GM18498 (cell line): ENCODE measurements around the gene OAF.
"Not testable (repeated sequence)": the region's sequence is repeated elsewhere in the genome, so short reads cannot be mapped to it uniquely, and the experiment has no call there.

Source experiments
- ATAC-seq: cut with Tn5 transposase; IDR thresholded peaks from one replicate; pipeline ENCODE4 v1.9.1; 2021; ENCODE audit warnings: mild to moderate bottlenecking, moderate library complexity; ENCODE audit not compliant: unreplicated experiment

The OAF gene

DNA sequence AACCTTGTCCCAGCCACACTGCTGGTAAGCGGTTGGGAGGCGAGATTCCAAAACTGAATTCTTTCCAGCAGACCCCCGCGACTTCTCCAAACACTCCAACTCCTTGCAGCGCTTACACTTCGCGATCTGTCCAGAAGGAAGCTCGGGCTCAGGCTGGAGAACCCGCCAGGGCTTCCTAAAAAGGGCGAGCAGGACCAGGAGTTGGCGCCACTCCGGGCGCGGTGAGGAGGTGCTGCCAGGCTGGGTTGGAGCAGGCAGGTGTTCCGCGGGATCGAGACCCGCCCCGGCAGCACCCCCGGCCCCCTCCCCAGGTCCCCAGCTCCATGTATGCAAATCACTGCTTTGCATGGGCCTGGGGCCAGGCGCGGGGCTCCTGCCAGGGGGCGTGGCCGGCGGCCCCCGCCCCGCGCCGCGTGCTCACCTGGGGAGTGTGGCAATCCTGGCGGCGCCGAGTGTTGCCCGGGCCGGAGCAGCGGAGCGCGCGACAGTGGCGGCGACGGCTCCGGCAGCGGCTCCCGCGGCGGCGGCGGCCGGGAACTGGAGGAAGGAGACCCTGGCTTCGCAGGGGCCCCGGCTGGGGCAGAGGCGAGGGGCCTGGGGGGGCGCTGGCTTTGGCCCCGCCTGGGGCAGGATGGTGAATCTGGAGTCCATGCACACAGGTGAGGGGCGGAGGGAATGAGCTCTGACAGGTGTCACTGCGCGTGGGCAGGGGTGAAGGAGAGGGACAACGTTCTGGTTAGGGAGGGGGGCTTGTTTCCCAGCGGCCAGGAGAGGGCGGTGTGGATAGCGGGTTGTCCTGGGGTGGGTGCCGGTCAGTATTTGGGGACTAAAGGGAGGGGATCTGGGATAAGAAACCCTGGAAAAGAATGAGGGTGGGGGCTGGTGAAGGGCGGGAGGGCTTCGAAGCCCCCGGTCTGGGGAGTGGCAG lies 29.1 kb downstream of the OAF start, which contains the start of gene POU2F3:
TSS of gene POU2F3 (plus strand) at position 428 of the 928 bp plus-strand sequence. CDS start at position 632, 204 bp downstream.
- ATAC-seq = no peak

DNA sequence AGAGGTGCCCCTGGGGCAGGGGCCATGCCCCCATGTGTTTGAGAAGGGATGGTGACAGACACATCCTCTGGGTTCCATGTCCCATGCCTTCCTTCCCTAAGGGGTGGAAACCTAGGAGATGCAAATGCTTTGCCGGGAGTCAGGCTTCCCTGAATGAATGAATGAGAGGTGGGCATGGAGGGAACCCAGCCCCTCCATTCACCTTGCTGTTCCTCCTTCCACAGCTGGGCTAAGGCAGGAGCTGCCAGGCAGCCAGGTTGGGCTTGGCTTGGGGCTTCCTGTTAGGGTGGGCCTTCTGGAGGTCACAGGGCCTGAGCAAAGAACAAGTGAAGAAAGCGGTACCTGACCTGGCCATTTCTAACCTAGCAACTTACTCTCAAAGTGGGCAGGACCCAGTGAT lies 30.0 kb downstream of the OAF start:
- ATAC-seq = no peak

DNA sequence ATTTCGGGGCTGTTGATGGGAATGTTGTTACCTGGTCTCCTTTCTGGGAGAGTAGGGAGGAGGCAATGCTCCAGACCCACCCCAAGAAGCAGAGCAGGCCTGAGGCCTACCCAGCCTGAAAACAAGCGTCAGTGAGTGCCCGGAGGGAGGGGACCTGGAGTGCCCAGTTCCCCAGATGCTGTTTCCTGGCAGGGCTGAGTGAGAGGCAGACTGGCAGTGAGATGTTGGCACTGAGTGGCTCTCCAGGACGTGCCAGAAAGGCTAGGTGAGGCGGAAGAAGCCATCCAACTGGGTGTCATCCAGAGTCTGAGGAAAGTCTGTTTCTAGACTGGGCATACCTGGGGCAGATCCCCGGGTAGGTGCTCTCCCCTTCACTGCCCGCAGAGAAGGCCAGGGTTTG lies 30.4 kb downstream of the OAF start:
- no peak for ATAC-seq

DNA sequence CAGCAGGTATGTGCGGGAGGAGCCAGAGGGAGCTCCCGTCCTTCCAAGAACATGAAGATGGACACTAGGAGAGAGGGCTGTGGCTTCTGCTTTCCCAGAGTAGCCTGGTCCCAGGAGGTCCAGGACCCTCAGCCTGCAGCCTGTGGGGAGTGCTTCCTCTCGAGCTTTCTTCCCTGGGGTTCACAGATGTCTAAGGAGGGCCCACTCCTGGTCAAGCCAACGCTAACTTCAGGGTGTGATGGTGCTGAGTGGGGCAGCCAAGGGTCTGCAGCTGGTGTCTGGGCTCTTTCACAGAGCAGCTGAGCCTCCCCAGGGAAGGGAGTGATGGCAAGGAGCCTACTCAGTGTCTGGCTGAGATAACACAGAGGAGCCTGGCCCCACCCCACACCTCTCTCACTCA lies 32.4 kb downstream of the OAF start:
- ATAC-seq = no peak

DNA sequence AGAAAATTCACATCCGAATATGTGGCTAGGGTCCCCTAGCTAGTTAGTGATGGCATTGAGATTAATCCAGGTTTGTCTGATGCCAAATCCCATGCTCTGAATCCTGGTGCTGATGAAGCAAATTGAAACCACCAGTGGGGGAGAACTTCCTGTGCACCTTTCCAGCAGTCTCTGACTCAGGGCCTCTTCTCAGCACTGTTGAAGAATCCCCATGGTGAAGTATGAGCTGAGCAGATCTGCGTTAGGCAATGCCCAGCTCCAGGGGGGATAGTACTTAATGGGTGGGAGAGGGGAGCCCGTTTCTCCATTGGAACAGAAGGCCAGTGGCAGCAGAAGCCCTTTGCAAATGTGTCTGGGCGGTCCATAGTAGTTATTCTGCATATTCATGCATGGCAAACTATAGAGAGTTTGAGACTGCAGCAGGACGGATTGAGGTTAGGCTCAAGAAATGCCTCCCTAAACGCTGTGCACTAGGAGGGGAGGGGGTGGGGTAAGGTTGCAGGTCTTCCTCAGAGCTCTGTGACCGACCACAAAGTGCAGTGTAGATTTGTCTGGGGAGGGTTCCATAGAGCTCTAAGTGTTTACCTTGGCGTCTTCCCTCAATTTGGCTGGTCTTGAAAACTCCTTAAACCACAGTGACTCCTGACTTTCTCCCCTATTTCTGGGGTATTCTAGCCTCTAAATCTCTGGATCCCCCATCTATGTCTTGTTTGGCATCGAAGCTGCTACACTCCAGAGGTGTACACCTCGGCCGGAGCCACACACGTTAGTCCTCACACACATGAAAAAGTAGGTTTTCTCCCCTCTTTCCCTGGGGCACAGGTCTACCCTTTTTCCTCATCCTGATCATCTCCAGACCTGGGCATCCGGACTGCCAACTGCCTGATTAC lies 33.9 kb downstream of the OAF start:
- ATAC-seq = no peak

DNA sequence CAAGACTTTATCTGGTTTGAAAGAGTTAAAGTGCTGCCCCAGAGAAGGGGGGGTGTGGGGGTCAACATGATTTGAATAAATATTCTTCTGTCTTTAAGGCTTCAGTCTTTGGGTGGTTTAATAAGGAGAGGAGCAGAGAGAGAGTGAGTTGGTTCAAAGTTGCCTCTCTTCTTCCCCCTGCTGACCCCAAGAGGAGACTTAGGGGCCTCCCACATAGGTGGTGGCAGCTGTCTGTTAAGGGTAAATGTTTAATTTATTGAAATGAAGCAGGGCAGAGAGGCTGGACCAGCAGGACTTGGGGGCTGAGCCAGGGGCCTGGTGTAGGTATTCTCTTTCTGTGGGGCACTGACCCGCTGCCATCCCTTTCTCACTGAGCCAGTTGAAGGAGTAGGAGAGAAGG lies 34.6 kb downstream of the OAF start:
- ATAC-seq = no peak

DNA sequence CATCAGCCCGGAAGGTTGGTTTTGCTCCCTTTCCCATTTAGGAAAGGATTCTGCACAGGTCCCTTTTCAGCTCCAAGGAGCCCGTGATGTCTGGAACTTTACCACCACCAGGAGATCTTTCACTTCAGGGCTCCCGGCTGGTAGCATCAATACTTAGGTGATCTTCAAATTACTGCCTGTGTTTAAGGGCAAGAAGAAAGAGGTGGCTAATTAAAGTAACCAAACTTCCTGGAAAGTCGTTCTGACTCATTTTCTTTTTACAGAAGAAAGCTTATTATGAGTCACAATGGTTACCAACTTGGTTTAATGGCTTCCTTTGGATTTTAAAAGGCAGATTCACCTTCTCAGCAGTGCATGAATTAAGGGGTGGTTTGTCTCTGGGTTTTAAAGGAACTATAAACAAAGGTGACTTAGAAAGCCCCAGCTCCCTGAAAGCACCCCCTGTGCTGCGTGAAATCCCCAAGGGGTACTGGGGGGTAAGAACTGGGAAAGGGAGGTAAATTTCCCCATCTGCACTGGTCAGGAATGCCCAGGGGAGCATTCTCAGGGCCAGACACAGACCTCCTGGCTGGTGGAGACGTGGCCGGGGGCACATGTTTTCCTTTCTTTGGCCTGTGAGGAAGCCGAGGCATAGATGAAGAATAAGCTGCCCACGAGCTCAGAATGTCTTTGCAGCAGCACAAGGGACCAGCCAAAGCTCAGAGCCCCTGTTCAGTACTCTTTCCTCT lies 37.9 kb downstream of the OAF start:
- ATAC-seq = peak; percentile 72

DNA sequence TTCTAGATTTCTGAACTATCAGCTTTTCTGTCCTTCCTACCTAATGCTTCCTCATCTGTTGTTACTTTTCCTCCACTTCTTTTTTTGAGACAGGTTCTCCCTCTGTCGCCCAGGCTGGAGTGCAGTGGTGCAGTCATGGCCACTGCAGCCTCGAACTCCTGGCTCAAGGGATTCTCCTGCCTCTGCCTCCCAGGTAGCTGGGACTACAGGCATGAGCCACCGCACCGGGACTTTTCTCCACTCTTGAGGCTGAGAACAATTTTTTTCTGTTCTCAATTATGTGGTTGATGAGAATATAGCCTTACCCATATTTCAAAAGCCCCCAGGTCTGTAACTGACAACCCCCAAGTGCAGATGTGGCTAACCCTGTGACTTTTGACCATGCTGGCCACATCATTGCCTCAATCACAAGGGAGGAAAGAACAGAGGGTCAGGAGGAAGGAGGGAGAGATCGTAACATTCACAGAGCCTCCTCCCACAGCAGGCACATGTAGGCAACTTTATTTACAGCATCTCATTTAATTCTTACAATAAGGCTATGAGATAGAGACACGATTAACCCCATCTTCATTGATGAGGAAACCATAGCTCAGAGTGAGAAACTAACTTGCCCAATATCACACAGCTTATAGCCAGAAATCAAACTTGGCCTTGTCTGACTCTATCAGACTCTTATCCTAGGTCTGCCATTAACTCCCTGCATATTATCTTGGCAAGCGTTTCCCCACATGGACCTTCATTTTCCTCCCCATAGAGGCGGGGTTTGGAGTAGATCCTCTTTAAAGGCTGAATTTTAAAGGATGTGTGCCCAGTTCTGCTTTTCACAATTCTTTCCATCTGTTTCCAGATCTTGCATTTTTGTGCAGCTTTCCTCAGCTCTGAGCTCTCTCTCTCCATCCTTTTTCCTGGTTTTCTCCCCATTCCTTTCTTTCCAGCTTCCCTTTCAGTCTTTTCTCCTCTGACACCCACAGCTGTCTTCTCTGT lies 38.7 kb downstream of the OAF start:
- no peak for ATAC-seq

DNA sequence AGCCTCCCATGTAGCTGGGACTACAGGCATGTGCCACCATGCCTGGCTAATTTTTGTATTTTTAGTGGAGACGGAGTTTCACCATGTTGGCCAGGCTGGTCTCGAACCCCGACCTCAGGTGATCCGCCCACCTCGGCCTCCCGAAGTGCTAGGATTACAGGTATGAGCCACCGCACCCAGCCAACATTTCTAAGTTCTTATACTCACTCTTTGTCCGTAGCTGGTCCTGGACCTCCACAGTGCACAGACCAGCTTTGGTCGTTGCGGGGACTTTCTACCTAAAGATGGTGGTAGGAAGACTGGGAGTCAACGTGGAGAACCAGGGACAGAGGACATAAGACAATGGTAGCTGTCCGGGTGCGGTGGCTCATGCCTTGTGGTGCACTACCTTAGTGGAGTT lies 42.5 kb downstream of the OAF start:
- not testable (repeated sequence) for ATAC-seq

DNA sequence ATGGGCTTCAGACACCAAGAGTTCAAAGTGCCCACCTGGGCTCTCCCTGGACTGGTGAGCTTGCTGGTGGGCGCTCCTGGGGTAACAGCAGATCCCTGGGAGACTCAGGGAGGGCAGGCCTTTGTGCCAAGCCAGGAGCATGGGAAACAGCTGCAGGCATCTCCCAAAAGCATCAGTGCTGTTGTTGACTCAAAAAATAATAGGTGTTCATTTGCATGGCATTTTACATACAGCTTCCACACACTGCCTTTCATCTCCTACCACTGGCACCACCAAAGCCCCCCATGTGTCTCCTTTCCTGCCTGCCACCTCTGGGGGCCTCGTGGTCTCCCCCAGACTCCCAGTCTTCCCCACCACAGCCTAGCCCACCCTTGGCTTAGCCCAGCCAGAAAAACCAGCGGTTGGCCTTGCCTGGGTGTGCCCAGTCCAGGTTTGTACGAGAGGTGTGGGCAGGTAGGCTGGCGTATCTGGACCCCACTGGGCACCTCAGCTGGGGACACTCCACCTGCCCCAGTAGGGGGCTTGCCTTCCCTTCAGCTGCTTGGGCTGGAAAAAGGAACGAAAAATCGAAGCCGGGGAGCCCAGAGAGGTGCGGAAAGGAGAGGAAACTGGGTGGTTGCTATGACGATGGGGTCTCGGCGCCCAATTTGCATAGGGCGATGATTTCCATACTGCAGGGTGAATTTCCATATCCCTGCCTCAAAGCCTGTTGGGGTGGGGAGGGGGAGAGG lies 44.1 kb downstream of the OAF start:
- ATAC-seq = peak; percentile 65

DNA sequence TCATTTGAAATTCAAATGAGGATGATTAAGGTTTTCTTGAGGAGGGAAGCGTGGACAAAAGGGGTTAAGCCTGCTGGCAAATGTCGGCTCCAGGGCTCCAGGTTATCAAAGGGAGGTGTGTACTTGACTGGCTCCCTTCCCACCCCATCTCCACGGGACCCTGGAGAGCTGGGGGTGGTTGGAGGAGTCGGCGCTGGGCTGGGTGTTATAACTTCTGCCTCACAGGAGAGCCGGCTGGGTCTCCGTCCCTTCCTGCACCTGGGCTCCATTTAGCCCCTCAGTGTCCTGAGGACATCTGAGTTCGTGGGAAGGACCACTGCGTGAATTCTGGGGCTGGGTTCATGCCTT lies 44.7 kb downstream of the OAF start:
- ATAC-seq = no peak

DNA sequence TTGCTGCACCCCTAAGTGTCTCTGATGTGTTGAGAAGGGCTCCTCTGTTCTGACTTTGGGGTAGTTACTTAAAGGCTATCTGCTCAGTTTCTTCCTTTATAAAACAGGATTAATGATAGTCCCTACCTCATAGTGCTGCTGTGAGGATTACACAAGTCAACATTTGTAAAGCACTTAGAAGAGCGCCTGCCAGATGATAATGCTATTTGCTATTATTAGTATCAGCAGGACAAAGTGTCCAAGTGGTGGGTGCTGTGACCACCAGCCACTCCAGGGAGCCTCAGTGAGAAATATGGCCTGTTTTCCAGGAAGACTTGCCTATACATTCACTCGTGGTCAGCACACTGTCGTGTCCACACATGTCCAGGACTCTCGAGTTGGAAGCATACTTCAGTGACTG lies 45.3 kb downstream of the OAF start:
- ATAC-seq = no peak

DNA sequence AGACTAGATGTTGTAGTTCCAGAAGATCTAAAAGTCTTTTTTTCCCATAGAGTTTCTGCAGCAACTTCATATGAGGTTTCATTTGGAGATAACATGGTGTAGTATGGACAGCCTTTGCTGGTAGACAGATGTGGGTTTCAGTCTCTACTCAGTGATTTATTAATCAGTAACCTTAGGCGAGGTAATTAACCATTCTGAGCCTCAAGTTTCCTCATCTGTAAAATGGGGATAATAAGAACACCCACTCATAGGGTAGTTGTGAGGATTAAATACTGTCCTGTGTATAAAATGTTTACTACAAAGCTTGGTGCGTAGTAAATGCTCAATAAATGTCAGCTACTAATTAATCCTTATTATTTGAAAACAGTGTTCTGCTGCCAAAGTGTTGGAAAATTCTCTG lies 45.9 kb downstream of the OAF start:
- ATAC-seq = no peak

DNA sequence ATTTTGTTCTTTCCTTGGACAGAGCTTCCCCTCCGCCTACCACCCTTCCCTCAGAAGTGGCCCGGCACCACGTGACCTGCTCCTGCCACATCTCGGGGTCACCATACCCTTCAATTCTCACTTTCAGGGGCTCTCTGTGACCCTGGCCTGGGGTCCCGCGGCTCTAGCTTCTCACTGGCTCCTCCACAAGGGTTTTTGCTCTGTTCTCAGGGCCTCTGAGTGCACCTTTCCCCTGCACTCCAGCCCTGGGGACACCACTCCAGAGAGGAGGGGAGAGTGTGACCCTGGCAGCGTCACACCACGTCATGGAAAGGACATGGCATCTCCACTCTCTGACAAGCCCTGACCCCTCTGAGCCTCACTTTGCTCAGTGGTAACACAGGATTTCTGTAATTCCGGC lies 46.5 kb downstream of the OAF start:
- ATAC-seq = no peak

DNA sequence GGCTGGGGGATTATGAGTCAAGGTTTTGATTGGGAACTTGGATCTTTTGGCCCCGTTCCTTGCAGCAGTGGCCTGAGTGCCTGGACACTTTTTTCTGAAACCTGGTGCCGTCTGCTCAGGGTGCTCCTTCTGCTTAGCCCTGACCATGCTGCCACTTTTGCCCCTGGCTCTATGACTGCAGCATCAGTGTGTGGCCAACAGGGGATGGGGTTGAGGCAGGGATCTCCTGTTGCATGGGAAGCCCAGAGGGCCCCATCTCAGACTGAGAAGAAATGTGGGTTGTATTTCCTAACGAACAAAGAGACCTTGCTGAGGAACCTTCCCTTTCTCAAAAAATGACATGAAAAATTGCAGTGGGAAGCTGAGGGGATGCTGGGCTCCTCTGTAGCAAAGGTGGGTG lies 47.8 kb downstream of the OAF start:
- ATAC-seq = no peak

DNA sequence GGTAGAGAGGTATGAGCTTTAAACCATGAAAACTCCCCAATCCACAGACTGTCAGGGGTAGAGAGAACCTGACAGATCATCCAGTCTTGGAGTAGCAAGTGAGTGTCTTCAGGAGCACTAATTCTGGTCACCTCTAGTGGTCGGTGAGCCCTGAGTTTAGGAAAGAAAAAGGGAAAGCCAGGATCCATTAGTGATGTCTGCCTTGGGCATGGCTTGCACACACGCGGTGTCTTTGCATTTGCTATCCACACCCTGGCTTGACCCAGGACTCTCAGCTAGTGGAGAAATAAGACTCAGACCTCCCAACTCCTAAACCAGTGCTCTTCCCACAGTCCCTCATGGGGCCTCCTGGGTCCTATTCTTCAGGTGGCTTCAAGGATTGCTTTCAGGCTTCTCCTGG lies 48.4 kb downstream of the OAF start:
- ATAC-seq = no peak

DNA sequence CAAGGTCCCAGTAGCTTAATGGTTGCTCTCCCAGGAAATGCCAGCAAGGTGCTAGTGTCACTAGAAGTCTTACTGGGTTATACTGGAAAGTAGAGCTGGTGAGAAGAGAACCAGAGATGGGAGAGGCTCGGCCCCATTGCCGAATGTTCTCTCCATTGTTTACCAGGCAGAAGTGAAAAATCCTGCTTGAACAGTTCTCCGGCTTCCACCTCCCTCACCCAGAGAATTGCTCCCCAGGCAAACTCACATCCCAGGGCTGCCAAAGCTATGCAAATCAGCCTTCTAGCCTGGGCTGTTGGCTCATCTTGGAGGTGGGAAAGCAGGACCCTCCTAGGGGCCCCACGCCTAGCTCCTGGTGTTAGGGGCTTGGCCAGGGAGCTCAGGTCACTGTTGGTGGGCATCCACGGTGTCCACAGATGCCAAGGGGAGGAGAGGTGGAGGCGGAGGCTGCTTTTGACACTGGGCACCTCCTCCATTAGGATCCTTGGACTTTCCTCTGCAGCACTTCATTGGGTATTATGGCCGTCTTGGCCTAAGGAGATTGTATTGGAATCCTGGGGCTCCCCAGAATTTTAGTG lies 49.2 kb downstream of the OAF start:
- no peak for ATAC-seq

DNA sequence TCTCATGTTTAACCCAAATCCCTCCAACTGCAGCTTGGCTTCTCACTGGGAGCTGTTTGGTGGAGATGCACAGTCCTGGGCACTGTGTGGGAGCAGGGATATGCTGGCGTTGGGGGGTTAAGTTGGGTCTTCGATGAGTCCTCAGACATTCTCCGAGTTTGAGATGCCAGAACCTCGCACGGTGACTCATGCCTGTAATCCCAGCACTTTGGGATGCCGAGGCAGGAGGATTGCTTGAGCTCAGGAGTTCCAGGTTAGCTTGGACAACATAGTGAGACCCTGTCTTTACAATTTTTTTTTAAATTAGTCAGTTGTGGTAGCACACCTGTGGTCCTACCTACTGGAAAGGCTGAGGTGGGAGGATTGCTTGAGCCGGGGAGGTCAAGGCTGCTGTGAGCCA lies 49.8 kb downstream of the OAF start:
- ATAC-seq = no peak

DNA sequence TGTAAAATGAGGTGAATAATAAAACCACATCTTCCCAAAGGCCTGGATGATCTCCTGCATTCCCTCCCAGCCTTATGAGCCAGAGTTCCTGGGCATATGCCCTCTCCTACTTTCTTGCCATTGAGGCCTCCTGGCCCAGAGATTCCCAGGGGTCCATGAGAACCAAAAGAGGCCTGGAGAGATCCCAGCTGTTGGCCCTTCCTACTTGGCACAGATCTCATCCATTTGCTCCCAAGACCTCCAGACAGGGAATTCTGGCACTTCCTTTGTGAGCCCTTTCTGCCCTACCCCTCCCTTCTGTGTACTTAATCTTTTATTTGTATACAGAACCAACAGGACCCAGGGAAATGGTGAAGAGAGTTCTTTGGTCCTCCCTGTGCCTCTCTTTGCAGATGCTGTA lies 50.5 kb downstream of the OAF start:
- ATAC-seq = no peak
